HepG2 (cell line): ENCODE data around the gene GFOD1. TPM values are rescaled to one million over a fixed set of nuclear protein-coding genes. Genes with fewer than 3 reads are reported as not detected.

ENCODE experiments used
- ATAC-seq: fragments of 200-7000 bp; cut with Tn5 transposase; 3 replicates; pipeline ENCODE4 v1.9.1; 2020; ENCODE audit warnings: mild to moderate bottlenecking, moderate library complexity
- BruUV-seq: library from RNA; stranded (reverse); fragments of 400-500 nt; replicated peaks from 2 replicates; lab custom pipeline; 2021; lab: Mats Ljungman, UMichigan
- CTCF ChIA-PET: fragments of 300-600 bp; formaldehyde crosslinking; extraction: SDS; loops from one replicate; lab custom pipeline; 2021; ENCODE audit warnings: low total read pairs, inconsistent platforms, low intra/inter-chr PET ratio; lab: Yijun Ruan, JAX
- POLR2A ChIA-PET: fragments of 350-600 bp; sonication (Branson Sonifier 250); formaldehyde crosslinking; loops from one replicate; lab custom pipeline; 2020; ENCODE audit warnings: antibody characterized with exemption, inconsistent platforms; lab: Yijun Ruan, JAX
- DNase-seq: peaks from one replicate; pipeline ENCODE4 v3.0.0-alpha.2; 2015; ENCODE audit warnings: low spot score
- FAIRE-seq: peaks from 3 replicates; lab custom pipeline; 2011; peaks lifted over from hg19 to GRCh38; lab: Jason Lieb, UNC
- H2AFZ ChIP-seq: one replicate; pipeline ENCODE4 v1.6.1; 2011; ENCODE audit warnings: low read length, inconsistent platforms
- H3K27ac ChIP-seq: fragments of 300-600 bp; 3 replicates; pipeline ENCODE4 v1.8.0; 2011; ENCODE audit warnings: mixed run types, mild to moderate bottlenecking, mixed read lengths, low read length, inconsistent platforms; ENCODE audit not compliant: insufficient read depth; ENCODE audit errors: extremely low read length
- H3K27me3 ChIP-seq, 2 experiments: fragments of 200-600 bp in 1 of 2; 2 replicates in 1 of 2; 3 replicates in 1 of 2; pipeline versions ENCODE4 v1.6.0 to v1.8.0; 2011; ENCODE audit warnings: low read length in 2 of 2, mild to moderate bottlenecking in 2 of 2, moderate library complexity in 2 of 2, inconsistent platforms in 1 of 2; ENCODE audit not compliant: insufficient read depth in 2 of 2, control insufficient read depth in 1 of 2
- H3K36me3 ChIP-seq, 2 experiments: fragments of 200-600 bp in 1 of 2; replicated peaks in 1 of 2; 2 replicates in 1 of 2; 3 replicates in 1 of 2; pipeline versions ENCODE4 v1.5.1 to v1.8.0; 2011; ENCODE audit warnings: low read length in 2 of 2, inconsistent platforms in 1 of 2; ENCODE audit not compliant: insufficient read depth in 2 of 2, control insufficient read depth in 1 of 2
- H3K4me1 ChIP-seq: 2 replicates; pipeline ENCODE4 v1.5.1; 2012; ENCODE audit warnings: low read length, inconsistent platforms; ENCODE audit not compliant: insufficient read depth
- H3K4me2 ChIP-seq: 2 replicates; pipeline ENCODE4 v1.6.0; 2011; ENCODE audit warnings: low read depth, low read length, inconsistent platforms
- H3K4me3 ChIP-seq, 3 experiments: fragments of 200-600 bp in 1 of 3; sonication (generic), shearing (Covaris generic) in 1 of 3; replicated peaks in 1 of 3; 2 replicates each; pipeline ENCODE4 v1.5.1; 2011 to 2016; ENCODE audit warnings: low read length in 3 of 3, inconsistent platforms in 2 of 3, low read depth in 2 of 3, mild to moderate bottlenecking in 2 of 3, control low read depth in 1 of 3, mixed read lengths in 1 of 3; ENCODE audit not compliant: insufficient read depth in 1 of 3
- H3K79me2 ChIP-seq: one replicate; pipeline ENCODE4 v1.6.1; 2011; ENCODE audit warnings: low read length, inconsistent platforms; ENCODE audit not compliant: insufficient read depth
- H3K9ac ChIP-seq: 2 replicates; pipeline ENCODE4 v1.6.0; 2011; ENCODE audit warnings: mild to moderate bottlenecking, low read depth, low read length, inconsistent platforms; ENCODE audit not compliant: insufficient read depth
- H3K9me3 ChIP-seq: 2 replicates; pipeline ENCODE4 v1.5.1; 2012; ENCODE audit warnings: mild to moderate bottlenecking, low read length
- H4K20me1 ChIP-seq: 2 replicates; pipeline ENCODE4 v1.6.0; 2011; ENCODE audit warnings: inconsistent platforms, mild to moderate bottlenecking, low read length, moderate library complexity; ENCODE audit not compliant: insufficient read depth
- ARNT2 ChIP-seq: sonication (generic); formaldehyde crosslinking; IDR thresholded peaks from 2 replicates; pipeline ENCODE4 v1.8.0; 2022; ENCODE audit warnings: mild to moderate bottlenecking, low read depth, missing genetic modification reagents, moderate library complexity
- HNRNPLL ChIP-seq: fragments of 200-400 bp; formaldehyde crosslinking; IDR thresholded peaks from 2 replicates; pipeline ENCODE4 v1.6.1; 2017; ENCODE audit warnings: mild to moderate bottlenecking, low read depth, low read length; ENCODE audit not compliant: poor library complexity, severe bottlenecking
- MAFK ChIP-seq, 2 experiments: IDR thresholded peaks in 1 of 2; conservative IDR thresholded peaks in 1 of 2; 2 replicates each; pipeline ENCODE4 v1.6.1; 2011; ENCODE audit warnings: improper control_type of control experiment in 2 of 2, low read length in 2 of 2
- MXD4 ChIP-seq: IDR thresholded peaks from 2 replicates; pipeline ENCODE4 v1.6.1; 2016; ENCODE audit warnings: mild to moderate bottlenecking, missing biosample characterization, missing genetic modification reagents
- NFYC ChIP-seq: IDR thresholded peaks from 2 replicates; pipeline ENCODE4 v1.6.1; 2016; ENCODE audit warnings: missing genetic modification reagents, missing compliant biosample characterization
- POGK ChIP-seq: sonication (generic); formaldehyde crosslinking; conservative IDR thresholded peaks from 2 replicates; pipeline ENCODE4 v1.8.0; 2022; ENCODE audit warnings: mild to moderate bottlenecking, moderate library complexity, missing genetic modification reagents
- ZFY ChIP-seq: sonication (generic); formaldehyde crosslinking; IDR thresholded peaks from 2 replicates; pipeline ENCODE4 v1.4.0; 2020; ENCODE audit warnings: missing genetic modification reagents
- ZNF263 ChIP-seq: sonication (generic); formaldehyde crosslinking; IDR thresholded peaks from 2 replicates; pipeline ENCODE4 v1.4.0; 2020; ENCODE audit warnings: missing genetic modification reagents
- ZNF282 ChIP-seq: fragments of 450-650 bp; IDR thresholded peaks from 2 replicates; pipeline ENCODE4 v1.6.1; 2018; ENCODE audit not compliant: partially characterized antibody
- ZNF703 ChIP-seq: sonication (generic); formaldehyde crosslinking; IDR thresholded peaks from 2 replicates; pipeline ENCODE4 v1.5.1; 2020; ENCODE audit warnings: missing genetic modification reagents, mild to moderate bottlenecking, moderate library complexity, borderline replicate concordance
- ZSCAN25 ChIP-seq: sonication (generic); formaldehyde crosslinking; IDR thresholded peaks from 2 replicates; pipeline ENCODE4 v1.8.0; 2022; ENCODE audit warnings: mild to moderate bottlenecking, missing genetic modification reagents
- ZSCAN5A ChIP-seq: sonication (generic); formaldehyde crosslinking; IDR thresholded peaks from 2 replicates; pipeline ENCODE4 v1.8.0; 2022; ENCODE audit warnings: mild to moderate bottlenecking, missing genetic modification reagents, borderline replicate concordance
- WGBS: methylation state at CpG from one replicate; pipeline ENCODE4 v1.1.6; 2017; ENCODE audit warnings: low lambda C conversion rate; 5-methylcytosine and 5-hydroxymethylcytosine counted together
- in situ Hi-C: cut with HindIII; loops from 2 replicates; pipeline ENCODE4 v1.10.0; 2017; ENCODE audit warnings: low pct_unique_long_range_greater_than_20kb; ENCODE audit not compliant: extremely low pct_ligation_motif_present
- intact Hi-C: fragments of 100-400 bp; cut with micrococcal nuclease; formaldehyde crosslinking; loops from one replicate; pipeline ENCODE4 v1.10.0; 2022; ENCODE audit not compliant: unreplicated experiment
- polyA plus RNA-seq, 8 experiments: library from polyadenylated mRNA; depleted of rRNA in 3 of 8; stranded (reverse) in 7 of 8; unstranded in 1 of 8; fragments of >200 nt; fragmentation: Illumina TruSeq in 4 of 8; extraction: Trizol in 4 of 8; gene quantifications; 2 replicates each; pipeline versions ENCODE4 v1.2.1 to v1.2.3, GENCODE V29; 2011 to 2016; ENCODE audit warnings: low read depth in 4 of 8, missing spikeins in 1 of 8, mixed read lengths in 1 of 8; ENCODE audit not compliant: insufficient read depth in 1 of 8
- total RNA-seq, 5 experiments: library from RNA; depleted of rRNA; stranded (reverse); fragments of >200 nt; fragmentation: Illumina TruSeq; extraction: Trizol; gene quantifications; 2 replicates each; pipeline ENCODE4 v1.2.3, GENCODE V29; 2016; ENCODE audit warnings: low read depth in 1 of 5
- TF ChIP-seq, protein P1 (sequence below): sonication (generic); formaldehyde crosslinking; conservative IDR thresholded peaks from 2 replicates; pipeline ENCODE4 v1.5.0; 2020; ENCODE audit warnings: missing genetic modification reagents
- TF ChIP-seq, protein P2 (sequence below): sonication (generic); formaldehyde crosslinking; IDR thresholded peaks from 2 replicates; pipeline ENCODE4 v1.5.1; 2020; ENCODE audit warnings: mild to moderate bottlenecking, missing genetic modification reagents, borderline replicate concordance
- TF ChIP-seq, protein P3 (sequence below): sonication (generic); formaldehyde crosslinking; IDR thresholded peaks from 2 replicates; pipeline ENCODE4 v1.4.0; 2020; ENCODE audit warnings: mild to moderate bottlenecking, missing genetic modification reagents

GFOD1 gene
- total and polyA plus RNA-seq, 2 of the 13 experiments (the other 11 are each of a cell fraction or from before 2014, with no cell fraction given), result 1.9 to 6.4 TPM

DNA sequence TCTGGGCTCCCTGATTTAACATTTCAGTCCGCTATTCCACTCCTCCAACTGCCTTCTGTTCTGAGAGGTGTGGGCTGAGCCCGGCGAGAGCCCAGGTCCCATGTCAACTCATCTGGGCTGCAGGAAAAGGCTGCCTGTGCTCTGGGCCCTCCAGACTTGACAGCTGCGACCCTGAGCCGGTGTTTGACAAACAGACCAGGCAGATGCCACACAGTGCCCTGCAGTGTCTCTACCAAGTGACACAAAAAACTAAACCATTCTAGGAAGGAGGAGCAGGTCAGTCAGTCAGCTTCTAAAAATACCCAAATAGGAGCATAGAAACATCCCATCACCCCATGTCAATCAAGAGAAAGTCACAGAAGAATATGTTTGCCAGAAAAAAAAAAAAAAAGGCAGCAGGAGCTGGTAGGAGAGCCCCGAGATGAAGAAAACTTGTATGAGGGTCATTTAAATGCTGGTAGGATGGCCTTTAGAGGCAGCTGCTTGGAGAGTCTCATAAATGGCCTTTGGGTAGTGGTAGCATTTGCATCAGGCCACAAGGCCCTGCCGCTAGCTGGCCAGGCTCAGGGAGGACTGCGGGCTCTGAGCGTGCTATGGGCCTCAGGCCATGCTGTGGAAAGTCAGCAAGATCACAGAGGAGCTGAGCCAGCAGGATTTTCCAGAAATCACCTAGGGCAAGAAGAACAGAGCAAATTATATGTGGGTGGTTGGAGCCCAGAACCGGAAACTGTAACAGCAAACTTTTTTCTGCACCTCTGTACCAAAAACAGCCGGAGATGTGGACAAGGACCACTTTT, 36.6 kb upstream of the GFOD1 start:
- peaks cover 0 to 14% of the 10 kb centered on the region in 2 experiments; a peak in 2 of 5 replicates for H3K27me3 ChIP-seq
- peak; percentile 66 for ATAC-seq
- 32% methylated on average over 10 of the region's 11 CpGs for WGBS
- H3K4me1 ChIP-seq, result peaks cover 14% of the 10 kb centered on the region; the same call in 1 of the 2 replicates
- intact Hi-C loops, result no loop called here
- POLR2A ChIA-PET, result no interaction called here
- CTCF ChIA-PET, result no interaction called here
- H3K27ac ChIP-seq, result no peak overlapping the region
- H3K9ac ChIP-seq, result no peak overlapping the region
- TF ChIP-seq HNRNPLL, result no peak
- TF ChIP-seq ZNF703 (CRISPR knock-in tag), result no peak
- no peak for TF ChIP-seq NFYC (CRISPR knock-in tag)
- TF ChIP-seq ZNF263 (CRISPR knock-in tag), result 0 out of 2 replicates have a peak, but pooled peaks have one; percentile 50
- TF ChIP-seq, protein P1, sequence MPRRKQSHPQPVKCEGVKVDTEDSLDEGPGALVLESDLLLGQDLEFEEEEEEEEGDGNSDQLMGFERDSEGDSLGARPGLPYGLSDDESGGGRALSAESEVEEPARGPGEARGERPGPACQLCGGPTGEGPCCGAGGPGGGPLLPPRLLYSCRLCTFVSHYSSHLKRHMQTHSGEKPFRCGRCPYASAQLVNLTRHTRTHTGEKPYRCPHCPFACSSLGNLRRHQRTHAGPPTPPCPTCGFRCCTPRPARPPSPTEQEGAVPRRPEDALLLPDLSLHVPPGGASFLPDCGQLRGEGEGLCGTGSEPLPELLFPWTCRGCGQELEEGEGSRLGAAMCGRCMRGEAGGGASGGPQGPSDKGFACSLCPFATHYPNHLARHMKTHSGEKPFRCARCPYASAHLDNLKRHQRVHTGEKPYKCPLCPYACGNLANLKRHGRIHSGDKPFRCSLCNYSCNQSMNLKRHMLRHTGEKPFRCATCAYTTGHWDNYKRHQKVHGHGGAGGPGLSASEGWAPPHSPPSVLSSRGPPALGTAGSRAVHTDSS (CRISPR knock-in tag), result no peak
- TF ChIP-seq ZSCAN25 (CRISPR knock-in tag), result no peak
- TF ChIP-seq, protein P2, sequence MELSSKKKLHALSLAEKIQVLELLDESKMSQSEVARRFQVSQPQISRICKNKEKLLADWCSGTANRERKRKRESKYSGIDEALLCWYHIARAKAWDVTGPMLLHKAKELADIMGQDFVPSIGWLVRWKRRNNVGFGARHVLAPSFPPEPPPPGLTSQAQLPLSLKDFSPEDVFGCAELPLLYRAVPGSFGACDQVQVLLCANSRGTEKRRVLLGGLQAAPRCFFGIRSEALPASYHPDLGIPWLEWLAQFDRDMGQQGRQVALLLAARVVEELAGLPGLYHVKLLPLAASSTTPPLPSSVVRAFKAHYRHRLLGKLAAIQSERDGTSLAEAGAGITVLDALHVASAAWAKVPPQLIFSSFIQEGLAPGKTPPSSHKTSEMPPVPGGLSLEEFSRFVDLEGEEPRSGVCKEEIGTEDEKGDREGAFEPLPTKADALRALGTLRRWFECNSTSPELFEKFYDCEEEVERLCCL (CRISPR knock-in tag), result no peak
- no peak for TF ChIP-seq ARNT2 (CRISPR knock-in tag)
- TF ChIP-seq POGK (CRISPR knock-in tag), result no peak
- no peak for TF ChIP-seq ZFY (CRISPR knock-in tag)
- no peak for TF ChIP-seq ZSCAN5A (CRISPR knock-in tag)
- TF ChIP-seq, protein P3, sequence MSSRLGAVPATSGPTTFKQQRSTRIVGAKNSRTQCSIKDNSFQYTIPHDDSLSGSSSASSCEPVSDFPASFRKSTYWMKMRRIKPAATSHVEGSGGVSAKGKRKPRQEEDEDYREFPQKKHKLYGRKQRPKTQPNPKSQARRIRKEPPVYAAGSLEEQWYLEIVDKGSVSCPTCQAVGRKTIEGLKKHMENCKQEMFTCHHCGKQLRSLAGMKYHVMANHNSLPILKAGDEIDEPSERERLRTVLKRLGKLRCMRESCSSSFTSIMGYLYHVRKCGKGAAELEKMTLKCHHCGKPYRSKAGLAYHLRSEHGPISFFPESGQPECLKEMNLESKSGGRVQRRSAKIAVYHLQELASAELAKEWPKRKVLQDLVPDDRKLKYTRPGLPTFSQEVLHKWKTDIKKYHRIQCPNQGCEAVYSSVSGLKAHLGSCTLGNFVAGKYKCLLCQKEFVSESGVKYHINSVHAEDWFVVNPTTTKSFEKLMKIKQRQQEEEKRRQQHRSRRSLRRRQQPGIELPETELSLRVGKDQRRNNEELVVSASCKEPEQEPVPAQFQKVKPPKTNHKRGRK (CRISPR knock-in tag), result no peak
- no peak for TF ChIP-seq ZNF282
- TF ChIP-seq MXD4 (CRISPR knock-in tag), result no peak
- 0 out of 4 replicates have a peak, but pooled peaks of 1 of the 2 experiments have one; percentile 4 for TF ChIP-seq MAFK (conservative IDR thresholded peaks at IDR 0.05 in 1 of 2, IDR thresholded peaks at IDR 0.05 in 1 of 2; ENCODE audit: low read length in 2 of 2)
- TF ChIP-seq, all 625 proteins: peak for 2
- H3K79me2 ChIP-seq, result no peaks in the 10 kb centered on the region
- DNase-seq (no peak), FAIRE-seq (no peak)
- in situ Hi-C loops, result no loop called here
- no peaks in the 10 kb centered on the region for H3K36me3 ChIP-seq
- no TSS peak for BruUV-seq
- no peaks in the 10 kb centered on the region for H3K9me3 ChIP-seq
- no peak overlapping the region for H2AFZ ChIP-seq
- no peak overlapping the region for H3K4me3 ChIP-seq
- H4K20me1 ChIP-seq, result no peaks in the 10 kb centered on the region
- no peak overlapping the region for H3K4me2 ChIP-seq
